ENCODE measurements around the gene TCEA3.

The TCEA3 gene

DNA sequence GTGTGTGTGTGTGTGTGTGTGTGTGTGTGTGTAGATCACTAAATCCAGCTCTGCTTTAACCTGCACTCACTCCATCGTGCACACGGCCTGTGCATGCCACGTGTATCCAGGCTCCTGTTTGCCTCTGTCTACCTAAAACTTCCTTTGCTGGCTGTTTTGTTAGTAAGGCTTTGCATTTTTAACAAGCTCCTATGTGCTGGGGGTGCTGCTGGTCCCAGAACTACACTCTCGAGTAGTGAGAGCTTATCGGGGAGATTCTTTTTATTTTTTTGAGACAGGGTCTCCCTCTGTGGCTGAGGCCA is 596 bp upstream of the TCEA3 start:
- no peak for DNase-seq (ENCODE audit: low read depth)
- H3K4me3 ChIP-seq (ENCODE audit: low read depth, low read length), result no peak overlapping the region
- in situ Hi-C loops (cut with HindIII; ENCODE audit: low sequenced_read_pairs), result no loop called here

DNA sequence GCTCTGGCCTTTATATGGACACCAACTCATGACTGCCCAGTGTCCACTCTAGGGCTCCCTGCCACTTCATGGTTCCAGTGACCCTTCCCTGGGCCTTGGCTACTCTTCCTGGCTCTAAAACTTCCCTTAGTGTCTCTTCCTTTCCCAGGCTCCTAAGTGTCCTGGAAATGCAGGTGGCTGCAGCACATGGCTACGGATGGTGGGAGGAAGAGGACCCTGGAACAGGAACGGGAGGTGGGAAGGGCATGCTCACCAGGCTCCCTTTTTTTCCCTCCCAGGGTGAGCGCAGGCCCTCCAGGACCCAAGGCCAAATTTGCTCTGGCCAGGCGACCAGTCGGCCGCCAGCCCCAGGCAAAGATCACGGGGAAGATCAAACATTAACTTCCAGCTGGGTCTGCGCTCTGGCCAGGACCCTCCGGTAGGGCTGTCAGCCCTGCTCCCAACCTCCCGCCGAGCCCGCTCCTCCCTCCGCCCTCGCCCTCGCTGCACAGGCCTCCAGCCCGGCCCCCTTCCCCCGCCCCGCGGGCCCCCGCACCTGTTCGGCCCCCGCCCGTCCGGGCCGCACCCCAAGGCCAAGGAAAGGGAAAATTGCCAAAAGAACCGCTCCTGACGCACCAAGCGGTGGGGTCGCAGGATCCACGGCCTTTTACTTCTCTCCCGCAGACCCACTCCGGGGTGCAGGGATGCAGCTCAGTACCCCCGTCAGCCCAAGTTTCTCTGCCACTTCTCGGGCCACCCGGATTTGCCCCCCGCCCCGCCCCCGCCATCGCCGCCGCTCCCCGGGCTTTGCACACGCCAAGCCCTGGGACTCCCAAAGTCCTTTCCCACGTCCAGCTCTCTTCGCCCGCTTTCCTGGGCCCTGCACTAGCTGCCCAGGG is 894 bp downstream of the TCEA3 start:
- H3K4me3 ChIP-seq (ENCODE audit: low read depth, low read length), result peak overlapping the region; percentile 33
- in situ Hi-C loops (cut with HindIII; ENCODE audit: low sequenced_read_pairs), result loop anchor here (5.0 kb wide), 1 partner anchor 74 kb away; no protein-coding TSS in a partner anchor
- TF ChIP-seq, protein P1, sequence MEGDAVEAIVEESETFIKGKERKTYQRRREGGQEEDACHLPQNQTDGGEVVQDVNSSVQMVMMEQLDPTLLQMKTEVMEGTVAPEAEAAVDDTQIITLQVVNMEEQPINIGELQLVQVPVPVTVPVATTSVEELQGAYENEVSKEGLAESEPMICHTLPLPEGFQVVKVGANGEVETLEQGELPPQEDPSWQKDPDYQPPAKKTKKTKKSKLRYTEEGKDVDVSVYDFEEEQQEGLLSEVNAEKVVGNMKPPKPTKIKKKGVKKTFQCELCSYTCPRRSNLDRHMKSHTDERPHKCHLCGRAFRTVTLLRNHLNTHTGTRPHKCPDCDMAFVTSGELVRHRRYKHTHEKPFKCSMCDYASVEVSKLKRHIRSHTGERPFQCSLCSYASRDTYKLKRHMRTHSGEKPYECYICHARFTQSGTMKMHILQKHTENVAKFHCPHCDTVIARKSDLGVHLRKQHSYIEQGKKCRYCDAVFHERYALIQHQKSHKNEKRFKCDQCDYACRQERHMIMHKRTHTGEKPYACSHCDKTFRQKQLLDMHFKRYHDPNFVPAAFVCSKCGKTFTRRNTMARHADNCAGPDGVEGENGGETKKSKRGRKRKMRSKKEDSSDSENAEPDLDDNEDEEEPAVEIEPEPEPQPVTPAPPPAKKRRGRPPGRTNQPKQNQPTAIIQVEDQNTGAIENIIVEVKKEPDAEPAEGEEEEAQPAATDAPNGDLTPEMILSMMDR (IDR thresholded peaks at IDR 0.05; ENCODE audit: low read depth, low read length, missing control alignments), result no peak
- no peak for DNase-seq (ENCODE audit: low read depth)

More for the DNA sequence above, 596 bp upstream of the TCEA3 start:
- TF ChIP-seq, protein P1 (IDR thresholded peaks at IDR 0.05; ENCODE audit: low read depth, low read length, missing control alignments), result no peak

DNA sequence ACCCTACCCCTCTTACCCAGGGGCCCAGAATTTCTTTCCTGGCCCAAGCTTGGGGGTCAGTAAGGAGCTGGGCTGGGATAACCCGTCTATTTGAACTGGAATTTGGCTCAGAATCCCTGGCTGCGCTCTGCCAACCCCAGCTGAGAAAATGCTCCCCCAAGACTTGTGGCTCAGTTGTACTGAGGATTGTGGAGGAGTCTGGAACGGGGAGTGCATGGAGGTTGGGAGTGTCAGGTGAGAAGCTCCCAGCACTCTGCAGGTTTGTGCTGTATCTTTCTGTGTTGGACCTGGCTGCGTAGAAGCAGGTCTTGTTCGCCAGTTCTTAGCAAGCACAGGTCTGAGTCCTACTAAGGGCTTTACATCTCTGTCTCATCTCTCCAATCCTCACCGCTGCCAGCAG is 1.6 kb downstream of the TCEA3 start:
- in situ Hi-C loops (cut with HindIII; ENCODE audit: low sequenced_read_pairs), result loop anchor here (5.0 kb wide), 1 partner anchor 74 kb away; no protein-coding TSS in a partner anchor
- no peak overlapping the region for H3K4me3 ChIP-seq (ENCODE audit: low read depth, low read length)
- no peak for DNase-seq (ENCODE audit: low read depth)
- TF ChIP-seq, protein P1 (IDR thresholded peaks at IDR 0.05; ENCODE audit: low read depth, low read length, missing control alignments), result no peak

DNA sequence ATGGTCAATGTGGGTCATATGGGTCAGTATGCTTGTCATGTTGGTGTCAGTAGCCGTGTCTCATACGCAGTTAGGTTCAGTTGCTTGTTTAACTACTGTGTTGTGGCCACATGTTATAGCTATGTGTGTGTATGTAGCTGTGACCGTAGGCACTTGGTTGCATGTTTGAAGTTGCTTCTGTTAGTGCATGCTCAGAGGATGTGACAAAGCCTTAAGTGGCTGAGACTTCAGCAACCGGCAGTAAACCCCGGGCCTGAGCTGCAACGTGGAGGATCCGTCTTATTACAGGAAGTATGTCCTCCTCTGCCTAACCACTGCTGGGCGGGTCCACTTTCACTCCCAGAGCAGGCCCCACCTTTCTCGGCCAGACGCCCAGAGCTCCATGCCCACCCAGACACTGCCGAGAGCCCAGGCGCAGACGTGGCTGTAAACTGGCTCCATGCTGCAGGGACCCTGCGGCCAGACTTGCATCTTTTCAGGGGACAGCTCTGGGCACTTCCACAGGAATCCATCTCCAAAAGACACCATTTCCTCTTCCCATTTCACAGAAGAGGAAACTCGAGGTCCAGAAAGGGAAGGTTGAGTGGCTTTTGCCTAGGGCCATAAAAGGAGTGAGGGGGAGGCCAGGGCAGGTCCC is 2.2 kb downstream of the TCEA3 start:
- no peak overlapping the region for H3K4me3 ChIP-seq (ENCODE audit: low read depth, low read length)
- in situ Hi-C loops (cut with HindIII; ENCODE audit: low sequenced_read_pairs), result loop anchor here (5.0 kb wide), 1 partner anchor 75 kb away; no protein-coding TSS in a partner anchor
- TF ChIP-seq, protein P1 (IDR thresholded peaks at IDR 0.05; ENCODE audit: low read depth, low read length, missing control alignments), result no peak
- DNase-seq (ENCODE audit: low read depth), result no peak

DNA sequence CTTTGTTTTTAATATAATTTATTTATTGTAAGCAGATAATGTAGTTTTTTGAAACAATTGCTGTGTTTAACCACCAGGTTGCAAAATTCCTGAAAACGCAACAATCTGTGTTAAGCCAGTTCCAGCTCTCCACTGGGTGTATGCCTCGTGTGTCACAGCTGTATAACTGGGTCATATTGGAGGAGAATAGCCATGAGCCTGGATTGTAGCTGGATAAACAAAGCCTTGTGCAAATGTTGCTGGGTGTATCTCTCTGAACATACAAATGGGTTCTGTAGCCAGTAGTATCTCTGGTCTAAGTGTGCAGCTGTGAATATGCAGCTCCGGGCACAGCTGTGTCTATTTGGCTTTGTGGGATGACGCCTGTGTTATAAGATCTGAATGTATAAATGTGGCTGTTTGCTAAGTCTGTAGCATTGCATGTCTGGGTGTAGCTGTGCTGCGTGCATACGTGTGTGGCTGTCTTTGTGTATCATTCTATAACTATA is 2.8 kb downstream of the TCEA3 start:
- TF ChIP-seq, protein P1 (IDR thresholded peaks at IDR 0.05; ENCODE audit: low read depth, low read length, missing control alignments), result no peak
- no peak for DNase-seq (ENCODE audit: low read depth)
- in situ Hi-C loops (cut with HindIII; ENCODE audit: low sequenced_read_pairs), result loop anchor here (5.0 kb wide), 1 partner anchor 76 kb away; no protein-coding TSS in a partner anchor
- H3K4me3 ChIP-seq (ENCODE audit: low read depth, low read length), result no peak overlapping the region

DNA sequence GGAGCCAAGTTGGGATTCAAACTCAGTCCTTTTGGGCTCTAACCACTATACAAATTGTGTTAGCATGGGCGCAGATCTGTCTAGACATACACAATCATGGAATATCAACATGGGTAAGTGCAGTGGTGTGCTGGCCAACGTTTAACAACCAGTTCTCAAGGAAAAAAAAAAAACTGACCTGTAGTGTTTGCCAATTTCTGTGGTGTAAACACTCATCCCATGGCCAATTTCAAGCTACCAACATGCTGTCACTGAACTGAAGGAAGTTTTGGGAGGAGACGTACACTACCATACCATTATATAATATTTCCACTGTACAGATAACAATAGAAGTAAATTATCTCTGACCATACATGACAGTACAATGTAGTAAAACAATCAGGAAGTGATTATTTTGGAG is 3.2 kb downstream of the TCEA3 start:
- TF ChIP-seq, protein P1 (IDR thresholded peaks at IDR 0.05; ENCODE audit: low read depth, low read length, missing control alignments), result no peak
- H3K4me3 ChIP-seq (ENCODE audit: low read depth, low read length), result no peak overlapping the region
- in situ Hi-C loops (cut with HindIII; ENCODE audit: low sequenced_read_pairs), result loop anchor here (5.0 kb wide), 1 partner anchor 76 kb away; no protein-coding TSS in a partner anchor
- no peak for DNase-seq (ENCODE audit: low read depth)

Data from astrocyte of the cerebellum (primary cell).